ENCODE results near the gene PRG2. TPM values are rescaled to one million over a fixed set of nuclear protein-coding genes. Genes with fewer than 3 reads are reported as not detected.
"Not testable (repeated sequence)": the region's sequence is repeated elsewhere in the genome, so short reads cannot be mapped to it uniquely, and the experiment has no call there.

PRG2 gene
- total RNA-seq, 1 experiment from 2014 or later, result not detected

DNA sequence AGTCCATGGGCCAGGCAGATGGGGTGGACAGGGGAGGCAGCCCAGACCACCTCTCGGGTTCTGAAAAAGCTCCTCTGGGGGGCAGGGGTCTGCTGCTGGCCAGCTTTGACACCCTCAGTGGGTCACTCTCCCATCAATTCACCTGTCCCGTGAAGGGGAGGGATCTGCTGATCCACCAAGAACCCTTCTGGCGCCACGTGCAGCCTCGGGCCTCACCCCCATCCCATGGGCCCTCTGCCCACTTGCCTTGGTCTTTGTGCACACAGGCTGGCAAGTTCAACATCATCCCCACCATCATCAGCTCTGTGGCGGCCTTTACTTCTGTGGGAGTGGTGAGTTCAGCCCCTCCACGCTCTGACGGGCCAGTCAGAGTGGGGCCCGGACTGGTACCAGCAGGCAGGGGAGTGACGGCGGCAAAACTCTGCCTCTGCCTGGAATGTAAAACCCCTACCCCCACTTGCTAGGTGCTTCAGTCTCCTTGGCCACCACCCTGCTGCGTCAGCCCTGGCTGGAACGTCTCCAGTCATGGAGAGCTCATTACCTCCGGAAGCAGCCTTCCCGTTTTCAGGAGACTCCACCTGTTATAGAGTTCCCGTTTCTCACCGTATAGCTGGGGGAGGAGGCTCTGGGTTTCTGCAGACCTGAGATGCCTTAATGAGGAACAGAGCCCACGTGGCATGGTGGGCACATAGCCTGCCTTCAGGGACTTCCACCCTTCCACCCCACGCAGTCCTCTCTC, 22.2 kb downstream of the PRG2 start:
- DNase-seq (ENCODE audit: low spot score), result no peak

DNA sequence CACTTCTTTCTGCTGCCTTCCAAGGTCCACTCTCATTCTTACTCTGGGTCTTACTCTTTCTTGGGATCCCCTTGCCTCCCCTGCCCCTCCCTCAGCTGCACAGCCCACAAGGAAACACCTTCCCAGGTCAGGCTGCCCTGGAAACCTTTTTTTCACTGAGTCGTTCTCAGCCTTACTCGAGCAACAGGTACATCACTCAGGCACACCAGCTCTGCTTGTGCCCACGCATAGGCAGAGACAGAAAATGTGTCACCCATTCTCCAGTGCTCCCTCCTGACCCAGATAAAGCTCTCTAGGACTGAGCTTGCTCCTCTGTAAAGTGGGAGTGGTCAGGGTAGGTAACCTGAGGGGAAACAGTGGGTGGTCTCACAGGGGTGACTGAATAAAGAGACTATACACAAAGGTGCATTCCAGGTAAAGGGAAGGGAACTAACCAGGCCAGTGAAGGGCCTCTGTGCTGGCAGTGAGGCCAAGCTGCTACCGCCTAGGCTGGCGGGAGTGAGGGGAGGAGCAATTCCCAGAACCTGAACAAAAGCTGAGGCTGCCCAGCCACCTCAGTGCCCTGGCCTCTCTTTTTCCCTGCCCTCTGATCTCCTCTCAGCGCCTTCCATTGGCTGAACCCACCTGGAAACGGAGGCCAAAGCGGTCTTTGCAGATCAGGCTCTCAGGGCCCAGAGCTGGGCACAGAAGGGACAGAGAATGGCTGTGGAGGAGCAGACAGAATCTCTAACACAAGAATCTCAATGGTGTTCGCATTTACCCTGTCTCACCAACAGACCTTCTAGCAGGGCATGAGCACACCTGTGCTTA, 25.4 kb downstream of the PRG2 start:
- no peak for DNase-seq (ENCODE audit: low spot score)

DNA sequence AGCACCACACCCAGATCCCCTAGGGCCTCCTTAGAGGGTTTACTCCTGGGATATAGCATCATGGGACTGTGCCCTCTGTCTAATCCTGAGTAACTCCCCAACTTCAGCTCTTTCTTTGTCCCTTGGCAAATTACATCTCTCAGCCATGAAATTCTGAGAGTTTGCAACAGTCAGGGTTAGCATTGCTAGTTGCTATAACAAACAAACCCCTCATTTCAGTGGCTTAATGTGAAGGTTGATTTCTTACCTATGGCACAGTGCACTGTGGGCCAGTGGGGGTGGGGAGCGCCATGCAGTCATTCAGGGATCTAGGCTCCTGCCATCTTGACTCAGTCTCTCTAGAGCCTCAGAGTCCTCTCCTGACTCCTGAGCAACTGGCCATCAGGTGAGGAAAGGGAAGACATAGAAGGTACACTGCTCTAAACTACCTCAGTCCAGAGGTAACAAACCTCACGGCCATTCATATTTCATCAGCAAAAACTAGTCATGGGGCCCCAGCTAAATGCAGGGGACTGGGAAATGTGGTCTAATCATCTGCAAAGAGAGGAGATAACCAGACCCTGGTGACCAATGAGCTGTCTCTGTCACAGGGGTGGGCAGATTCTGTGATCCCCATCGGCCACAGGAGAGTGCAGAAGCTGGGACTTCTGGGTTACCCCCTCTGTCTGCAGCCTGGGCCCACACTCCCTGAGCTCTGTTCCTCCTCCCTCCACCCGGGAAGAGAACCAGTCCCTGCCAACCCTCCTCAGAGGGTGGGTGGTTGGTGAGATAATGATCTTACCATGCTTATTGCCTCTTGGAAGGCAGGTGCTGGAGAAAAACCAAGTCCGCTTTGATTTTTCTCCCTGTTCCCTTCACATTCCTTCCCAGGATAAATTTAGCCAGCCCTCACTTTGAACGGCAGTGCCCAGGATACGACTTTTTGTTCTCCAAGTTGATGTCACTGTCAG, 27.0 kb downstream of the PRG2 start:
- DNase-seq (ENCODE audit: low spot score), result no peak

DNA sequence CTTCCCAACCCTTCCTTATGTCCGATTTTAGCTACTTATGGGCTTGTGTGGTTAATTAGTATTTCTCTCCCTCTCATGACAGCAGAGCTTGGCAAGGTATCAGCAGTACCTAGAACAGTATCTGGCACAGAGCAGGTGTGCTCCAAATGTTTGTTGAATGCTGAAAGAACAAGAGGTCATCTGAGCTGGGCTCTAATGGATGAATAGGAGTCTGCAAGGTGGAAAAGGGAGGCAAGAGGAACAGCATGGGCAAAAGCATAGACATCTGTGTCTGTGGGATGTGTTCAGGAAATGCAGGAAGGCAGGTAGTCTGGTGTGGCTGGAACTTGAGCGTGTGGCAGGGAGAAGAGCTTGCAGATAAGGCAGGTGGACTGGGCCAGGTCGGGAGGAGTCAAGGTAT, 28.5 kb downstream of the PRG2 start:
- DNase-seq (ENCODE audit: low spot score), result no peak

DNA sequence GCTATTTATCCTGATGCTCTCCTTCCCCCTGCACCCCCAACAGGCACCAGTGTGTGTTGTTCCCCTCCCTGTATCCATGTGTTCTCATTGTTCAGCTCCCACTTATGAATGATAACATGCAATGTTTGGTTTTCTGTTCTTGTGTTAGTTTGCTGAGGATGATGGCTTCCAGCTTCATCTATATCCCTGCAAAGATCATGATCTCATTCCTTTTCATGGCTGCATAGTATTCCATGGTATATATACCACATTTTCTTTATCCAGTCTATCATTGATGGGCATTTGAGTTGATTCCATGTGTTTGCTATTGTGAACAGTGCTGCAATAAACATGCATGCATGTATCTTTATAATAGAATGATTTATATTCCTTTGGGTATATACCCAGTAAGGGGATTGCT, 29.0 kb downstream of the PRG2 start:
- DNase-seq (ENCODE audit: low spot score), result not testable (repeated sequence)

DNA sequence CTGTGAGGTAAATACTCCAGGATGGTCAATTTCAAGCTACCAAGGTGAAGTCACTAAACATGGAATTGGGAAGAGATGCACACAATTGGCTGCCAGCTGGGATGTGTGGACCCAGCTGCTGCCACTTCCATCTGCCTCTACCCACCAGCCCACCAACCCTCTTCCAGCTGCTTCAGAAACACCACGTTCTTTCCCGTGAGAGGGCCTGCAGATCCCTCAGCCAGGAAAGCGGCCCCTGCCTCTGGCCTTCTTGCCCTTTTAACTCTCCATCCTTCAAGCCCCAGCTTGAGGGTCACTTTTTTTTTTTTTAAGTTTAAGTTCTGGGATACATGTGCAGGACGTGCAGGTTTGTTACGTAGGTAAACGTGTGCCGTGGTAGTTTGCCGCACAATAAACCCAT, 29.5 kb downstream of the PRG2 start:
- DNase-seq (ENCODE audit: low spot score), result no peak

DNA sequence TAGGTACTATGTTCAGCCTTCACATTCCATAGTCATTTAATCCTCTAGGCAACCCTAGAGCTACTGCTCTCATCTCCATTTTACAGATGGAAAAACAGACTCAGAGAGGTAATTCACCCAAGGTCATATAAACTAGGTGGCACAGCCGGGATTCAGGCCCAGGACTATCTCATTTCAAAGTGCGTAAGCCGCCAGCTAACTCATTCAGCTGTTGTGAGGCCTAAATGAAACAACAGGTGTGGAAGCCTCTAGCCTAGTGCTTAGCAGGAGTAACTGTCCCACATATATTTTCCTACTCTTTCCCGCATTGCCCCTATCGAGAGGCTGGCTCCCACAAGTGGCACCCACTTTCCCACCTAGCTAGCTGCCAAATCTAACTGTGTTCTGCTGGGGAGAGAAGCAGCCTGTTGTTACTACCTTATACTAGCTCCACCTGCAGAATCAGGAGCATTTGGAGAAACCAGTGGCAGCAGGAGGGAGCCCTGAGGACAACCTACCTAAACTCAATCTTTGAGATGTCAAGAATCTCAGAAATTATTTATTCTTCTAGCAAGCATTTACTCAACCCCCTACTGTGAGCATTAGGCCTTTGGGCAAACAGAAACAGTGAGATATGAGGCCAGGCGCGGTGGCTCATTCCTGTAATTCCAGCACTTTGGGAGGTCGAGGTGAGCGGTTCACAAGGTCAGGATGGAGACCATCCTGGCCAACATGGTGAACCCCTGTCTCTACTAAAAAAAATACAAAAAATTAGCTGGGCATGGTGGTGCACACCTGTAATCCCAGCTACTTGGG, 30.4 kb downstream of the PRG2 start:
- DNase-seq (ENCODE audit: low spot score), result no peak

DNA sequence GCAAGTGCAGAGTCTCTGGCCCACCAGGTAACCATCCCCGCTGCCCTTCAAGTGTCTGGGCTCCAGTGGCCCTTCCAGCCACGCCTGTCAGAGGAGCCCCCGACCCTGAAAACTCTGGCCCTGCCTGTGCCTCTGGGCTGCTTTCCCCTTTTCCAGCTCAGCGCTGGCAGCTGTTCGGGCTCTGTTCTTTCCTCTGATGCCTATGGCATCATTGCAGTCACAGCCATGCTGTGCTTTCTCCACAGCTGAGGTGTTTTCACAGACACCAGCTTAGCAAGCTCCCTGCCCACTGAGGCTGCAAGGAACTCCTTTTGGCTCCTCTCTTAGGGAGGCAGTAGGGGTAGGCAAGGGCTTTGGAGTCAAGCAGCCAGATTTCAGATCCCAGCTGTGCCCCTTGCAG, 31.1 kb downstream of the PRG2 start:
- no peak for DNase-seq (ENCODE audit: low spot score)

DNA sequence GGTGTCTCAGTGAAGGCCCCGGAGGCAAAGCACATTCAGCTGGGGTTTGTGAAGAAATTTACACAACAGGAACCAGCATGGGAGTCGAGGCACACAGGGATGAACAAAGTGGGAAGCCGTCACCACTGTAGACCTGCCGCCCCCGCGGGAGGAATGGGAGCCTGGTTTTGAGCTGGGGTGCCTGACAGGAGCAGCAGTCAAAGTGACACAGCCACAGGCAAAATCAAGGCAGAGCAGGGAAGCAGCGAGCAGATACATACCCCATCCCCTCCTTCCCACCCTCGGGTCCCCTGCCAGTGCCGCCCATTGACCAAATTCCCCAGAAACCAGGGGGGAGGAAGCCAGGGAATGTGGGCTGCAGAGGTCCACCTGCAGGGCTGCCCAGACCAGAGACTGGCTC, 31.5 kb downstream of the PRG2 start:
- no peak for DNase-seq (ENCODE audit: low spot score)

DNA sequence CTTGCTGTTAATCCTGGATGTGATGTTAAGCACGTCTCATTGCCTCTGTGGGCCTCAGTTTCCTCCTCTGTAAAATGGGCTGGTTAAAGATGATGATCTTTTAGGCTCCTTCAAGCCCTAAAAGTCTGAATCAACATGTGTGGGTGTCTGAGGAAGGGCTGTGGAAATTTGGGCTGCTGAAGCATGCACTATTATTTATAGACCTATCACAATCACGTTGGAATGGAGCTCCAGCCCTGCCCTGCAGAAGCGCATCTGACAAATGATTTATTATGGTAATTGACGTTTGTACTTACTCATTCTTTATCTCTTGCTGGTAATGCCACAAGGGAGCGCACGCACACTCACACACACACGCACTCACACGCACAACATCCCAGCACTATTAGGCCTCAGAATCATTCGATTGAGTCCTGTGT, 31.9 kb downstream of the PRG2 start:
- DNase-seq (ENCODE audit: low spot score), result no peak

DNA sequence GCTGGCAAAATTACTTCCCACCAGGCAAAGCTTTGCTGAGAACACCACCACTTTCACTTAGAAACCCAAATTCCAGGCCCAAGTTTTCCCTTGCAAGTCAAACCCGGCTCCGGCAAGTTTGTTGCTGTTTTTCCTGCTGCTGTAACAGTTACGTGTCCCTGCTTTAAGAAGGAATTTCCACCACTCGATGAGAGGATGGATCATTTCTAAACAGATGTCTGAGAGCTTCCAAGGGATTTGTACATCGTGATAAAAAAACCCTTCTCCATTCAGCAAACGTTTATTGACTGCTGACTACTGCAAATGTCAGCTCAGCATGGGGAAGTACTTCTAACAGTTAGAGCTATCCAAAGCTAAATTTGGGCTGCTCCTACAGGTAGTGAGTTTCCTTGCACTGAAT, 32.6 kb downstream of the PRG2 start:
- no peak for DNase-seq (ENCODE audit: low spot score)

DNA sequence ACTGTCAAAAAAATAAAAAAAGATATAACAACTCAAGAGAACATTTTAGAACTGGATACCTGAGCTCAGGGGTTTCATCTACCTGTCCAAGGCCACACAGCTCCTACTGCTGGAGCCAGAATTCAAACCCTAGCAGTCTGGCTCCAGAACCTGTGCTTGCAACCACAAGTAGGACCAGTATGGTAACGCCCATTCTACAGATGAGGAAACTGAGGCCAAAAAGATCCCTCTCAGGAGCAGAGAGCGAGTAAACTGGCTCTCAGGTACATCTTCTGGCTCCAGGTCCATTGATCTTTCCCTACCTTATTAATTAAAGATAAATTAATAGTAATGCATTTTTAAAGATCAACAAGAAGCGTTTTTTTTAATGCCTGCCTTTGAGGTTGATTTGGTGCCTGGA, 33.1 kb downstream of the PRG2 start:
- DNase-seq (ENCODE audit: low spot score), result no peak

DNA sequence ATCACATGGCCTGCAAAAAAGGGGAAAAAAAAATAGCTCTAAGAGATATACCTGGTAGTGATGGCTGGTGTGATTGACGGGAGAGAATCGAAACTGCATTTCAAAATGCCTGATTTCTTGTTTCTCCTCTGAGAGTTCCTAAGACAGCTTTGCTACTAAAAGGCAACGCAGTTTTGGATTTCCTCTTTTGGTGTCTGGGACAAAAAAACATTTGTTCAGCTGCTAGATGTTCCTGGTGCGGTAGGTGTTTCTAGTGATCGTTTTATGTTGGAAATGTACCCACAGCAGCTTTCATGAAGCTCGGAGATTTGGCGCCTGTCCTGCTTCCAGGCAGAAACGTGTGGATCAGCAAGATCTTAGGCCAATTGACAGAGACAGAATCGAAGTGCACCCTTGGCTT, 34.2 kb downstream of the PRG2 start:
- DNase-seq (ENCODE audit: low spot score), result no peak

DNA sequence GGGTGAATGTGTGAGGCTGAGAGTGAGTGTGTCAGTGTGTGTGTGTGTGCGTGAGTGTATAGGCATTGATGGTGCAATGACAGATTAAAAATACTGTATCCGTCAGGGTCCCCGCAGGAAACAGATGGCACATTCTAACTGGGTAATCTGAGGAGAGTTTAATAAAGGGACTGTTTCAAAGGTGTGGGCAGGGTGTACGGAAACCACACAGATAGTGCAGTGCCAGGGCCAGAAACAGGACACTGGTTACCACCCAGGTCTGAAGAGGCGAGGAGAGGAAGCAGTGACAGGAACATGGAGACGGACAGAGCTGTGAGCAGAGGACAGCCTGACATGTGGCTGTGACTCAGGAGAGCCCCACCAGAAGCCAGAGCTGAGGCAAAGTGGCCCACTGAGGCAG, 35.8 kb downstream of the PRG2 start:
- DNase-seq (ENCODE audit: low spot score), result no peak

DNA sequence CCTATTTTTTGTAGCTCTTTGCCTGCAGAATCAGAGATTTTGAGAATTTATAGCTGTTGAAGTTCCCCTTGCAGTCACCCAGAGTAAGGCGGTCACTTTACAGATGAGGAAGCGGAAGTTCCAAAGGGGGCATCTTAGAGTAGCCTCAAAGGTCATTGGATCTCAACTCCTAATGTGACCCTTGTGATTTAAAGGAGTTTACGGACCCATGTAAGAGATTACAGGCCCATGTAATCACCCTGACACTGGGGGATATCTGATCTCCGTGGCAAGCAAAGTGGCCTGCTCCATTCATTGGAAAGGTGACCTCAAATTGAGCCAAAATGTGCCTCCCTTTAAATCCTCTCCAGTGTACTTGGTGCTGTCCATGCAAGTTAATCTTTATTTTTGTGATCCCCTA, 36.6 kb downstream of the PRG2 start:
- DNase-seq (ENCODE audit: low spot score), result no peak

DNA sequence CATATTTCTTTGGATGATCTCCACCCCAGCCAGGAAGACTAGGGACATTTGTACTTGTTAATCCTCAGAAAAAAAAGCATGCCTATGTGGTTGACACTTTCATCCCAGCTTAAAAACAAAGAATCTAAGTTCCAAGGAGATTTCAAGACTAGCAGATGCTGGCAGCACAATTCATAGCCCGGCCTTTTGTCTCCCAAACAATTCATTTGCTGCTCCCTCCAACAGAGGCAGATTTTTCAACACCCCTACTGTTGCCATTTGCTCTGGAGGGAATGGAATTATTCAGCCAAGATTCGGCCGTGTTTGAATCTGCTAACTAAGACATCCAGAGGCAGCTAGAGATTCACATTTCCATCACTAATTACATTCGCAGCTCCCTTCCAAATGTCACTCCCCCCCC, 37.0 kb downstream of the PRG2 start:
- DNase-seq (ENCODE audit: low spot score), result no peak

DNA sequence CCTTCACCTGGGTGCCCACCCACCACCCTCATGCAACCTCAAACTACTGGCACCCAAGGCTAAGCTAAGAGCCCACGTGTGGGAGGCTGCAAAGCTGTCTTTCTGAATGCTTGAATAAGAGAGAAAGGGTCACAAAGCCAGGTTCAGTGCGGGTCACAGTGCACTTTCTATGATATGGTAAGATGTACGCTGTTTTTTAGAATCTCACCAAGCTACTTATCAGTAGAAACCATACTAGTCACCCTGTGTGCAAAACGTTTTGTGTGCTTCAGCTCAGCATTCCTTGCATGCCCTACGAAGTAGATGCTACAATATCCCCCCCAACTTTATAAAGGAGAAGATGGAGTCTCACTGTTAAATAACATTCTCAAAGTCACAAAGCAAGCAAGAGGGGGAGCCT, 37.4 kb downstream of the PRG2 start:
- no peak for DNase-seq (ENCODE audit: low spot score)

DNA sequence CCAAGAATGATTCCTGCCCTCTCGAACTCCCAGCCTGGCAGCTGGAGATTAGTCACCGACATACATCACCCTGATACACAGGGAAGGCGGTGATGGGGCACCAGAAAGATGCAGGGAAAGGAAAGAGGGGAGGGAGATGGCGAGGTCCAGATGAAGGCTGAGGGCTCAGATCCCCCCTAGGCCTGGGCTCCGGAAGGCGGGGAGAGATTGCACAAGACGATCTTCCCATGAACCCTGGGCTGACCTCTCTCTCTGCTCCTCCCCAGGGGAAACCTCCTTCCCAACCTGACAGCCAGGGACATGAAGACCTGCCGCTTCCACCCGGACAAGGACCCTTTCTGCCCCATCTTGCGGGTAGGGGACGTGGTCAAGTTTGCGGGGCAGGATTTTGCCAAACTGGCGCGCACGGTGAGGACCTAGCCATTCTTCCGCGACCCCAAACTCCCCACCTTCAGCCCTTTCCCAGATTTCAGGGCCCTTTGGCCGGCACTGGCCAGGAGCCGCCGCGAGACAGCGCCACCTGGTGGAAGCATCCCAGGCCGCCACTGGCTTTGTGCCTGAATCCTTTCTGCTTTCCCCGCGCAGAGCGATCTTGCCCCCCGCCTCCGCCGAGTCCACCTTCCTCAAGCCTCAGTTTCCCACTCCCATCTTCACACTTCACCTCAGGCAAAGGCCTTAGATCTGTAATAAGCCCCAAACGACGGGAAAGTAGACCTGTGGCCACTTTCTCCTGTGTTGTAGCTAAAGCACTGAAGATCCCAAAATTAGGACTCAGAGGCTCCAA, 40.8 kb downstream of the PRG2 start:
- DNase-seq (ENCODE audit: low spot score), result peak; percentile 65

DNA sequence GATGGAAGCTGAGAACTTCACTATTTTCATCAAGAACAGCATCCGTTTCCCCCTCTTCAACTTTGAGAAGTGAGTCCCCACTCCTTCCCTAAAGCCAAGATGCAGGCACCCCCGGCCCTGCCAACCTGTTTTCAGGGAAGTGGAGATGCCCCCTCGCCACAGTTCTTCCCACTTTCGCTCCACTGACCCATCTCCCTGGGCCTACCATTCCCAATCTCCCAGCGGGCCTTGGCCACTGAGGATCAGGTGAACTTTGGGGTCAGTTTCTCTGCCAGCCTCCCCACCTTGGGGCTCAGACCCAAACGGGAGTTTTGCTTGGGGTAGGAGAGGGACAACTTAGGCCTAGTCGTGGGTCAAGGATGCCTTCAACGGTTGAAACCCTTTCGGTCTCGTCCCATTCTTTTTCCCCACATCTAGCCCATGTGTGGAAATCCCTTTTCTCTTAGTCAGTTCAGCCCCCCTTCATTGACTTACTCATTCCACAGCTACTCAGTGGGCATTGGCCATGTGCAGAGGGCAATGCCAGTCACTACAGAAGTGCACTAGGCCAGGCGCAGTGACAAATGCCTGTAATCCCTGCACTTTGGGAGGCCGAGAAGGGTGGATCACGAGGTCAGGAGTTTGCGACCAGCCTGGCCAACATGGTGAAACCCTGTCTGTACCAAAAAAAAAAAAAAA, 41.7 kb downstream of the PRG2 start:
- DNase-seq (ENCODE audit: low spot score), result no peak

DNA sequence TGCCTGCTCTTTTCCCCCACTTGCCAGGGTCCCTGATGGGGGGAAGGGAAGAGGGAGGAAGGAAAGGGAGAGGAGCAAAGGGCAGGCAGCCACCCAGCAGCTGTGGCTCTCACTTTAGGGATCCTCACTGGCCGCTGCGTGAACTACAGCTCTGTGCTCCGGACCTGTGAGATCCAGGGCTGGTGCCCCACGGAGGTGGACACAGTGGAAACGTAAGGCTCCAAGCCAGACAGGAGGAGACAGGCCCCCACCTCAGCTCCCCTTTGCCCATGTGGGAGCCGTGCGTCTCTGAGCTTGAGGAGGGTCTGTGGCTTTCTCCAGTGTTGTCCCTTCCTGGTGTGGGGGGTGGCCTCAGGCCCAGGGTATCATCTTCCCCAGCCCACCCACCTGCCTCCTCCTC, 42.4 kb downstream of the PRG2 start:
- no peak for DNase-seq (ENCODE audit: low spot score)

All from HT-29 (cell line).